Vagina (tissue), 2 donors: ENCODE data around the gene ZDHHC3. TPM values are rescaled to one million over a fixed set of nuclear protein-coding genes. Genes with fewer than 3 reads are reported as not detected.

Experiments used
- DNase-seq, 2 donors: peaks; one replicate each; pipeline ENCODE4 v3.0.0-alpha.2; 2017; ENCODE audit errors: extremely low spot score in 2 of 2
- H3K27ac ChIP-seq: fragments of 200-600 bp; sonication (generic); one replicate; pipeline ENCODE4 v1.5.1; 2019
- H3K27me3 ChIP-seq: fragments of 200-600 bp; sonication (generic); one replicate; pipeline ENCODE4 v1.5.1; 2019
- H3K36me3 ChIP-seq, 2 donors: fragments of 200-600 bp; sonication (generic); one replicate each; pipeline ENCODE4 v1.5.1; 2017 to 2019
- H3K4me1 ChIP-seq: fragments of 200-600 bp; sonication (generic); one replicate; pipeline ENCODE4 v1.5.1; 2019
- H3K4me3 ChIP-seq, 2 donors: fragments of 200-600 bp; sonication (generic); 1 replicate in 1 of 2; 2 replicates in 1 of 2; pipeline ENCODE4 v1.5.1; 2016 to 2019
- H3K9me3 ChIP-seq: fragments of 200-600 bp; sonication (generic); one replicate; pipeline ENCODE4 v1.5.1; 2019
- CTCF ChIP-seq, 3 experiments: fragments of 450-650 bp in 2 of 3; fragments of 200-600 bp in 1 of 3; sonication (generic) in 1 of 3; IDR thresholded peaks; one replicate each; pipeline ENCODE4 v1.5.1; 2017 to 2019; ENCODE audit warnings: antibody characterized with exemption in 3 of 3, mild to moderate bottlenecking in 2 of 3, moderate library complexity in 2 of 3
- POLR2A ChIP-seq, 2 donors: fragments of 450-650 bp; IDR thresholded peaks; one replicate each; pipeline ENCODE4 v1.6.1; 2017; ENCODE audit warnings: antibody characterized with exemption in 2 of 2, mild to moderate bottlenecking in 2 of 2, moderate library complexity in 2 of 2
- POLR2AphosphoS5 ChIP-seq, 2 donors: sonication (generic); formaldehyde crosslinking; IDR thresholded peaks; one replicate each; pipeline ENCODE4 v1.9.0; 2017; ENCODE audit warnings: antibody characterized with exemption in 2 of 2, mild to moderate bottlenecking in 2 of 2, low read depth in 1 of 2; ENCODE audit not compliant: insufficient read depth in 1 of 2
- intact Hi-C: fragments of 100-400 bp; cut with DNase I; formaldehyde crosslinking; loops from one replicate; pipeline ENCODE4 v1.15.1; 2023
- total RNA-seq: library from RNA; depleted of rRNA; stranded (reverse); fragments of >200 nt; gene quantifications from one replicate; pipeline ENCODE4 v1.2.3, GENCODE V29; 2016

ZDHHC3 gene
- total RNA-seq, 1 donor from 2014 or later, result 83.5 TPM

- H3K27me3 ChIP-seq, result no peaks in the 10 kb centered on the region
- peaks cover 0 to 20% of the 10 kb centered on the region in 2 donors for H3K36me3 ChIP-seq
- no peak overlapping the region for H3K27ac ChIP-seq
- intact Hi-C loops, result no loop called here
- no peak for TF ChIP-seq POLR2AphosphoS5 (IDR thresholded peaks at IDR 0.05; ENCODE audit: insufficient read depth in 1 of 2, low read depth in 1 of 2)
- TF ChIP-seq CTCF (IDR thresholded peaks at IDR 0.05), result no peak
- no peak for TF ChIP-seq POLR2A (IDR thresholded peaks at IDR 0.05)
- peaks cover 26% of the 10 kb centered on the region for H3K4me1 ChIP-seq
- no peaks in the 10 kb centered on the region for H3K9me3 ChIP-seq
- H3K4me3 ChIP-seq, result no peak overlapping the region
- DNase-seq, result no peak
Observed at GRCh38 chr3:44958386-44958785, 17.6 kb downstream of the ZDHHC3 start.

- Histone ChIP-seq H3K36me3 (peaks cover 0 to 20% of the 10 kb centered on the region in 2 donors), H3K4me1 (peaks cover 22% of the 10 kb centered on the region), H3K27me3 (no peaks in the 10 kb centered on the region), H3K27ac (no peak overlapping the region), H3K9me3 (no peaks in the 10 kb centered on the region), H3K4me3 (no peak overlapping the region)
- intact Hi-C loops, result no loop called here
- TF ChIP-seq POLR2A (IDR thresholded peaks at IDR 0.05) (no peak), POLR2AphosphoS5 (IDR thresholded peaks at IDR 0.05; ENCODE audit: insufficient read depth in 1 of 2, low read depth in 1 of 2) (no peak), CTCF (IDR thresholded peaks at IDR 0.05) (no peak)
- no peak for DNase-seq
Observed at GRCh38 chr3:44957986-44958385, 18.0 kb downstream of the ZDHHC3 start.

- intact Hi-C loops, result no loop called here
- peaks cover 20% of the 10 kb centered on the region for H3K4me1 ChIP-seq
- TF ChIP-seq CTCF (IDR thresholded peaks at IDR 0.05) (no peak), POLR2A (IDR thresholded peaks at IDR 0.05) (no peak), POLR2AphosphoS5 (IDR thresholded peaks at IDR 0.05; ENCODE audit: insufficient read depth in 1 of 2, low read depth in 1 of 2) (no peak)
- H3K9me3 ChIP-seq, result no peaks in the 10 kb centered on the region
- H3K36me3 ChIP-seq, result peaks cover 0 to 20% of the 10 kb centered on the region in 2 donors
- H3K4me3 ChIP-seq, result no peak overlapping the region
- DNase-seq, result no peak
- H3K27ac ChIP-seq, result no peak overlapping the region
- H3K27me3 ChIP-seq, result no peaks in the 10 kb centered on the region
Observed at GRCh38 chr3:44955917-44956316, 20.1 kb downstream of the ZDHHC3 start.

GRCh38 chr3:44954962-44955361 lies 21.0 kb downstream of the ZDHHC3 start:
- DNase-seq, result no peak
- no peaks in the 10 kb centered on the region for H3K27me3 ChIP-seq
- no peaks in the 10 kb centered on the region for H3K9me3 ChIP-seq
- H3K27ac ChIP-seq, result no peak overlapping the region
- intact Hi-C loops, result no loop called here
- peaks cover 0 to 20% of the 10 kb centered on the region in 2 donors for H3K36me3 ChIP-seq
- H3K4me3 ChIP-seq, result no peak overlapping the region
- TF ChIP-seq CTCF (IDR thresholded peaks at IDR 0.05), result no peak
- TF ChIP-seq POLR2A (IDR thresholded peaks at IDR 0.05), result no peak
- TF ChIP-seq POLR2AphosphoS5 (IDR thresholded peaks at IDR 0.05; ENCODE audit: insufficient read depth in 1 of 2, low read depth in 1 of 2), result no peak
- peaks cover 20% of the 10 kb centered on the region for H3K4me1 ChIP-seq

DNA sequence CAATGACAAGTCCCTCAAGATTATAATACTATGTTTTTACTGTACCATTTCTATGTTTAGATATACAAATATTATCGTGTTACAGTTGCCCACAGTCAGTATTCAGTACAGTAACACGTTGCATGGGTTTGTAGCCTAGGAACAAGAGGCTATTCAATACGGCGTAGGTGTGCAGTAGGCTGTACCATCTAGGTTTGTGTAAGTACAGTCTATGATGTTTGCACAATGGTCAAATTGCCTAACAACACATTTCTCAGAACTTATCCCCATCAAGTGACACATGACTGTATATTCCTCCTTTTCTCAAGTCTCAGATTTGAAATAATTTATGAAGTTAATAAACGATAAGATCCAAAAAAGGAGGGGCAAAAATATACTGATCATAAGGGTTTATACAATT lies 21.7 kb downstream of the ZDHHC3 start:
- H3K36me3 ChIP-seq, result peaks cover 0 to 20% of the 10 kb centered on the region in 2 donors
- TF ChIP-seq POLR2A (IDR thresholded peaks at IDR 0.05), result no peak
- TF ChIP-seq CTCF (IDR thresholded peaks at IDR 0.05), result no peak
- no peak for TF ChIP-seq POLR2AphosphoS5 (IDR thresholded peaks at IDR 0.05; ENCODE audit: insufficient read depth in 1 of 2, low read depth in 1 of 2)
- intact Hi-C loops, result no loop called here
- H3K27ac ChIP-seq, result no peak overlapping the region
- H3K27me3 ChIP-seq, result no peaks in the 10 kb centered on the region
- H3K9me3 ChIP-seq, result no peaks in the 10 kb centered on the region
- no peak for DNase-seq
- H3K4me1 ChIP-seq, result peaks cover 20% of the 10 kb centered on the region
- no peak overlapping the region for H3K4me3 ChIP-seq
